ENCODE data around the gene MAP3K8.

- TF ChIP-seq GLIS3 (CRISPR knock-in tag; IDR thresholded peaks at IDR 0.05) (no peak), ZFP30 (CRISPR knock-in tag; IDR thresholded peaks at IDR 0.05) (no peak), PATZ1 (CRISPR knock-in tag; IDR thresholded peaks at IDR 0.05; ENCODE audit: borderline replicate concordance) (no peak), ZNF8 (CRISPR knock-in tag; IDR thresholded peaks at IDR 0.05) (no peak), ESRRG (CRISPR knock-in tag; IDR thresholded peaks at IDR 0.05) (no peak), ISL1 (CRISPR knock-in tag; IDR thresholded peaks at IDR 0.05) (no peak), ZFP3 (CRISPR knock-in tag; IDR thresholded peaks at IDR 0.05) (no peak), TOX (CRISPR knock-in tag; IDR thresholded peaks at IDR 0.05; ENCODE audit: borderline replicate concordance) (no peak), SNAI2 (CRISPR knock-in tag; IDR thresholded peaks at IDR 0.05) (no peak)
Measured at GRCh38 chr10:30412901-30413300, 21.1 kb upstream of the MAP3K8 start.

All from SK-N-SH treated with all-trans-retinoic acid at 6 μM for 48 hours (cell line).